Fibroblast of lung (primary cell): ENCODE measurements around the gene ISLR2.

Experiments used
- CTCF ChIP-seq, 2 donors: IDR thresholded peaks in 1 of 2; conservative IDR thresholded peaks in 1 of 2; 1 replicate in 1 of 2; 2 replicates in 1 of 2; pipeline ENCODE4 v1.5.1; 2011 to 2012; ENCODE audit warnings: low read length in 2 of 2, control low read depth in 1 of 2, inconsistent platforms in 1 of 2, low read depth in 1 of 2, mild to moderate bottlenecking in 1 of 2
- EZH2 ChIP-seq: IDR thresholded peaks from 2 replicates; pipeline ENCODE4 v1.5.1; 2012; ENCODE audit warnings: low read length, control low read depth, mild to moderate bottlenecking; ENCODE audit errors: missing control alignments

GRCh38 chr15:74174958-74175253, 44.5 kb downstream of the ISLR2 start:
- TF ChIP-seq CTCF (conservative IDR thresholded peaks at IDR 0.05 in 1 of 2, IDR thresholded peaks at IDR 0.05 in 1 of 2; ENCODE audit: low read depth in 1 of 2, low read length in 2 of 2): no peak
- TF ChIP-seq EZH2: no peak
